ENCODE measurements around the gene SKAP1. TPM values are rescaled to one million over a fixed set of nuclear protein-coding genes. Genes with fewer than 3 reads are reported as not detected.

SKAP1 gene
- total RNA-seq, 3 donors from 2014 or later = 2.2 to 3.2 (median 2.4) TPM

DNA sequence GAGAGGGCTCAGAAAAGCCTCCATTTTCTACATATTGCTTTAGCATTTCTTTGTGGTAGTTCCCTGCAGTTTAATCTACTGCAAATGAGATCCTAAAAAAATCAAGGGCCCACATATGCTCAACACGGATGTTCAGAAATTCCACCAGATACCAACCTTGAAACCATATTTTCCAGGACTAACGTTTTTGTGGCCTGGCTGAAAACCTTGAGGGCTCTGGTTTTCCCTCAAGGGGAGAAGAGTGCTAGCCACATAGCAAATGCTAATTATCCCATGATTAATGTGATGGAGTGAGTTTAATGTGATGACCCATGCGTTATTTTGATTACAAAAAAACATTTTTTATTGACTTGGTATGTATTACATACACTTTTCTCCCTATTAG, 253.6 kb downstream of the SKAP1 start:
- no peak for DNase-seq
- Histone ChIP-seq H3K4me3 (no peak overlapping the region), H3K4me1 (ENCODE audit: low read depth) (no peaks in the 10 kb centered on the region), H3K36me3 (ENCODE audit: low read depth) (no peaks in the 10 kb centered on the region), H3K9me3 (no peaks in the 10 kb centered on the region)
- TF ChIP-seq, protein P1, sequence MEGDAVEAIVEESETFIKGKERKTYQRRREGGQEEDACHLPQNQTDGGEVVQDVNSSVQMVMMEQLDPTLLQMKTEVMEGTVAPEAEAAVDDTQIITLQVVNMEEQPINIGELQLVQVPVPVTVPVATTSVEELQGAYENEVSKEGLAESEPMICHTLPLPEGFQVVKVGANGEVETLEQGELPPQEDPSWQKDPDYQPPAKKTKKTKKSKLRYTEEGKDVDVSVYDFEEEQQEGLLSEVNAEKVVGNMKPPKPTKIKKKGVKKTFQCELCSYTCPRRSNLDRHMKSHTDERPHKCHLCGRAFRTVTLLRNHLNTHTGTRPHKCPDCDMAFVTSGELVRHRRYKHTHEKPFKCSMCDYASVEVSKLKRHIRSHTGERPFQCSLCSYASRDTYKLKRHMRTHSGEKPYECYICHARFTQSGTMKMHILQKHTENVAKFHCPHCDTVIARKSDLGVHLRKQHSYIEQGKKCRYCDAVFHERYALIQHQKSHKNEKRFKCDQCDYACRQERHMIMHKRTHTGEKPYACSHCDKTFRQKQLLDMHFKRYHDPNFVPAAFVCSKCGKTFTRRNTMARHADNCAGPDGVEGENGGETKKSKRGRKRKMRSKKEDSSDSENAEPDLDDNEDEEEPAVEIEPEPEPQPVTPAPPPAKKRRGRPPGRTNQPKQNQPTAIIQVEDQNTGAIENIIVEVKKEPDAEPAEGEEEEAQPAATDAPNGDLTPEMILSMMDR (IDR thresholded peaks at IDR 0.05) = no peak
- intact Hi-C loops (cut with DNase I, micrococcal nuclease) = no loop called here
- ATAC-seq = no peak

DNA sequence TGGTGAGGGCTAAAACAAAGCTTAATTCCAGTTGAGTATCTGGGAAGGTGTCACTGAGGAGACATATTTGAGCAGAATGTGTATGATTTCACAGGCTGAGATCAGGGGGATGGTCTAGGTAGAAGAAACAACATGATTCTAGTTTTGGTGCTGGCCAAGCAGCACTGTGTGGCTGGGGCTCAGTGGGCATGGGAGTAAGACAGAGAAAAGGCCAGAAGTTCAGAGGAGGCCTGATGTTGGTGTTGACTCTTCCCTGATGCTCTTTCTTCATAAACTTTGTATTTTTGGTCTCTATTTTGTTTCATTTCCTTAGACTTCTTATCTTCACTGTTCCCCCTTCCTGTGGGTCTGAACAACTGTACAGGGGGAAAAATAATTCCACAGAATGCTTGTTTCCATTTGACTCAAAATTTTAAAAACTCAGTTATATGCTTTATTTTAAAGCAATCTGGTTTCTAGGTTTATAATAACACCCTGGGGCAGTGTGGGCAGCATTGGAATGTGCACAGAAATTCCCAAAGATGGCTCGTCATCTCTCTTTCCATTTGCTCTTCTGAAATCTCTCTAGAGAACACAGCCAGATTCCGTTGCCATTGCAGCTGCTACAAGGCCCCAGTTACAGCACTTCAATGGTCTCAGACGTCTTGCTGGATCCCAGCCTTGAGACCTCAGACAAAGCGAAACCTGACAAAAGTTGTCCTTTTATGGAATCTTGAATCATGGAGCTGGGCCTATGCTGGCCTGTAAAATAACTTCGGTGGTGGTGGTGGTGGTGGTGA, 254.1 kb downstream of the SKAP1 start:
- no peaks in the 10 kb centered on the region for H3K9me3 ChIP-seq
- no peak overlapping the region for H3K4me3 ChIP-seq
- H3K4me1 ChIP-seq (ENCODE audit: low read depth) = no peaks in the 10 kb centered on the region
- no peaks in the 10 kb centered on the region for H3K36me3 ChIP-seq (ENCODE audit: low read depth)
- TF ChIP-seq, protein P1 (IDR thresholded peaks at IDR 0.05) = no peak
- ATAC-seq = no peak
- intact Hi-C loops (cut with DNase I, micrococcal nuclease) = no loop called here
- DNase-seq = no peak

DNA sequence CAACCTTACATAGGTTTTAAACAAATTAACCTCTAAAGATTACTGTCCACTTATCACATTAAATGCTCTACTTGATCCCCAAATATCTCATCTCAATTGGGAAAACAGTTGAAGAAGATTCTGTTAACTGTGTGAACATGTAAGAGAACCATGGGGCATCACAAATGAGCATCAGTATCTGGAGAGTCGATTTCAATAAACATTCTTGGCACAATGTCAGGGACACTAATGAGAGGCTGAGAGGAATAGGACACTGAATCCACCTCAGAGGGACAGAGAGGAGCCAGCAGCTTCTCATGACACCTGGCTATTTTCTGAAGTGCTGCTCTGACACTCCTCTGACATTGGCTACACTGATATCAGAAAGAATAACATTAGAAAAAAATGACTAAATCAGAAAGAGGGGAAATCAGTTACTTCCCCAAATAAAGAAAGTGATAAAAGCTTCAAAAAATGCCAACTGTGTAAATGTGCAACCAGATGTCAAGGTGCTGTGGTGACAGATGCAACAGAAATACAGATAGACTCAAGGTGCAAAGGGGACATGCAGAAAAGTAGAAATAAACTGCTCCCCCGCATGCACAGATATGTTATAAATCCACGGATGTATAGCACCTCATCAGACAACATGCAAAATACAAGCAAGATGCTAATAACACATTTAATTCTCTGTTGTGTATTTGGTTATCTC, 255.0 kb downstream of the SKAP1 start:
- intact Hi-C loops (cut with DNase I, micrococcal nuclease) = no loop called here
- no peaks in the 10 kb centered on the region for H3K36me3 ChIP-seq (ENCODE audit: low read depth)
- no peaks in the 10 kb centered on the region for H3K4me1 ChIP-seq (ENCODE audit: low read depth)
- no peak overlapping the region for H3K4me3 ChIP-seq
- TF ChIP-seq, protein P1 (IDR thresholded peaks at IDR 0.05) = no peak
- ATAC-seq (no peak), DNase-seq (no peak)
- H3K9me3 ChIP-seq = no peaks in the 10 kb centered on the region

DNA sequence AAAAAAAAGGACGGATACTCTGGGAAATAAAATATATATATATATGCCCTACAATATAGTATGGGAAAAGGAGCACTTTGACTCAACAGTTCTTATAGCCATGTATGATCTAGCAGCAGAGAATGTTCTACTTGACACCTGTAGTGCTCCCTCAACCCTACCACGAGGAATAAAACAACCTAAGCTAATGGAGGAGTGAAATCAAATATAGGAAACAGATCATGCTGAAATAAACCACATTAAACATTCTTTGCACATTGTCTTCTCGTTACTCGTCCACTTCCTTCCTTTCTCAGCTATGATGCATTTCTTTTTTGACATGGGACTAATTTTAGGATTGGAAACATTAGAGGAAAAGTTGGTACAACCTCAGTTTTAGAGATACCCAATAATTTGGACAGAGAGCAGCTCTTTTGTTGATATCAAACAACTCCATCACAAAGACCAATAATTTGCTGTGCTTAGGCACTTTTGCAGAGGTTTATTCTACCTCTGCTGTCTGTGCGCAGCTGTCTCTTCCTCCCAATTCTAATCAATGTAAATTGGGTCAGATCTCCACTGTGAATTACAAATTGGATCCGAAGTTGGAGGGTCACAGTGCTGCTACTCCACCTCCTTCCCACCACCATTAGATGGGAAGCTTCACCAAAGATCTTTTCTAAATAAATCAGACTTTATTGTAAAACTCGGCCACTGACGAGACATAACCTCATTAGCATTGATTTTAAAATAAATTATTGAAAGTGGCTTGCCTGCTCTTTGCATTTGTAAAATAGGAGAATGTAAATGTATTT, 256.6 kb downstream of the SKAP1 start:
- no peak for ATAC-seq
- TF ChIP-seq, protein P1 (IDR thresholded peaks at IDR 0.05) = no peak
- intact Hi-C loops (cut with DNase I, micrococcal nuclease) = no loop called here

DNA sequence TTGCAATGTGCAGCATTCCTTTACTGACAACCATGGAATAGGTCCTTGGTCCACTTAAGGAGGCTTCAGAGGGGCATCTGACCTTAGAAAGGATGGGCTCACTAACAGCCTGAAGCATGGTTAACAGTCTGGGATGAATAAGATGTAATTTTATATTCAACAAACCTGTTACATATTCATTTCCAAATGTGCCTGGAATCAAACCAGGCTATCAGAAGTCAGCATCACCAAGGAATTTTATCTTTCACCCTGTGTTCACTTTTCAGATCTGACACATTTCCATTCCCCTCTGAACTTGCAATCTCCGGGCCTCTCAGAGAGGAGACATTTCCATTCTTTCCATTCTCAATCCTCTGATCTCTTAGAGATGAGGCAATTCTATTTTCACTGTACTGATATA, 260.1 kb downstream of the SKAP1 start:
- H3K4me3 ChIP-seq = no peak overlapping the region
- no peaks in the 10 kb centered on the region for H3K36me3 ChIP-seq (ENCODE audit: low read depth)
- intact Hi-C loops (cut with DNase I, micrococcal nuclease) = no loop called here
- TF ChIP-seq, protein P1 (IDR thresholded peaks at IDR 0.05) = no peak
- DNase-seq (no peak), ATAC-seq (no peak)
- no peaks in the 10 kb centered on the region for H3K4me1 ChIP-seq (ENCODE audit: low read depth)
- H3K9me3 ChIP-seq = no peaks in the 10 kb centered on the region

More for the DNA sequence above, 256.6 kb downstream of the SKAP1 start:
- Histone ChIP-seq H3K4me3 (no peak overlapping the region), H3K9me3 (no peaks in the 10 kb centered on the region), H3K36me3 (ENCODE audit: low read depth) (no peaks in the 10 kb centered on the region), H3K4me1 (ENCODE audit: low read depth) (no peaks in the 10 kb centered on the region)
- no peak for DNase-seq

Measured in mucosa of descending colon (tissue), 3 donors.